HCEC 1CT (cell line): ENCODE data around the gene OBP2A.

Experiments
- DNase-seq: peaks from one replicate; pipeline ENCODE4 v3.0.0-alpha.2; 2017

The OBP2A gene

DNA sequence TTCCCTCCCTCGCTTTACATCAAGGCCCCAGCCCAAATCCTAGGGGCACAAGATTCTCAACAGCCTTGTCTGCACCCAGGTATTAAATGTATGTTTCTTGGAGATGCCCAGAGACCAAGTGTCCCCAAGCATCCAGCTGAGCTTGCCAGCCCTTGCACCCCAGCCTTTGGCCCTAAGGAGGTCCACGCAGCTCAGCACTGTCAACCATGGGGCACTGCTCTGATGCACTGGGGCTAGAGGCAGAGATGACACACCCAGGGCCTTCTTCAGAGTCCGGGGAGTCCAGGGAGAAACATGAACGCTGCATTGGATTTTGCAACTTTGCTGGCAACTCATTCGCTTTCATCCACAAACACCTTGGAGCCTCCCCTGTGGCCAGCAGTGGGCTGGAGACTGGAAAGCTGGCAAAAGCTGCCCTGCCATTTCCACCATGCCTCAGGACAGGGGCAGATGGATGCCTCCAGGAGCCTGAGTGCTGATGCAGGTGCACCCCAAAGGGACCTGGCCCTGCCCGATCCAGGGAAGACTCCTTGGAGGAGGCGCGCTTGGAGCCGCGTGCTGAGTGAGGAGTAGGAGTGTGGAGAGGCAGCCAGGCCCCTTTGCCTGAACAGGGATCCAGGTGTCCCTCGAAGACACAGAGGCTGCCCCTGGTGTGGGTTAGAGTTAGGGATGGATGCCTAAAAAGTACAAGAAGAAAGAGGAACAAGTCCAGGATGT lies 34.9 kb downstream of the OBP2A start:
- DNase-seq = no peak

DNA sequence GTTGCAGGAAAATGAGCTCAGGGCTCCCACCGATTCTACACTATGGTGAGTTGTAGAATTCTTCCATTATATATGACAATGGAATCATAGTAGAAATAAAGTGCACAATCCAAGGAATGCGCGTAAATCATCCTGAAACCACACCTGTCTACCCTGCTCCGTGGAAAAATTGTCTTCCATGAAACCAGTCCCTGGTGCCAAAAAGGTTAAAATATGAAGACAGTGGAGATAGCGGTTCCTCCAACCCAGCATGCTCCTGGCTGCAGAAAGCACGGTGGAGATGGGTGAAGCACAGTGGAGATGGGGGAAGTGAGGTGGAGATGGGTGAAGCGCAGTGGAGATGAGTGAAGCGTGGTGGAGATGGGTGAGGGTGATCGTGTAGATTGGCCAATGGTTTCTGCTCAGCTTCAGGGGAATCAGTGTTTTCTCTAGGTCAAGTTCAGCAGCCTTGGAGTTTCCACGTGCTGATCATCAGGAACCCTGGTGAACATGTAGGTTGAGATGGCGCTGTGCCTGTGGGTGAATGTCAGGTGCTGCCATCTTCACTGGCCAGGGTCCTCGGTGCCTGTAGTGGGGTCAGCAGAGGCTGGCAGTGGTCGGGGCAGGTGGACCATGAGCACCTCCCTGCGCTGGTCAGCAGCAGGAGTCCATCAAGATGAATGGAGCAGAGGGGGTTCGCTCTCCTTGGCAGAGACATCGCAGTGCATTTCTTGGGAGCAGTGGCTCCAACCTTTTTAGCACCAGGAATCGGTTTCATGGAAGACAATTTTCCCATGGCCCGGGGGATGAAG lies 35.9 kb downstream of the OBP2A start:
- no peak for DNase-seq

DNA sequence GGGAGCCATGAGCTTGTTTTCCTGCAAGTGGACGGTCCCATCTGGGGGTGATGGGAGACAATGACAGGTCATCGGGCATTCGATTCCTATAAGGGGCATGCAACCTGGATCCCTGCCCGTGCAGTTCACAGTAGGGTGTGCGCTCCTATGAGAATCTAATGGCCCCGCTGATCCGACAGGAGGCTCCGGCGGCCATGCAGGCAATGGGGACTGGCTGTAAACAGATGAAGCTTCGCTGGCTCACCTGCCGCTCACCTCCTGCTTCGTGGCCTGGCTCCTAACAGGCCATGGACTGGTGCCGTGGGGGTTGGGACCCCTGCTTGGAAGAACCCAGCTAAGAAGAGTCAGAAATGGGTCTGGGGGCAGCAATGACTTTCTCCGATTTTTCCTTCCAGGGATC lies 36.6 kb downstream of the OBP2A start:
- no peak for DNase-seq

DNA sequence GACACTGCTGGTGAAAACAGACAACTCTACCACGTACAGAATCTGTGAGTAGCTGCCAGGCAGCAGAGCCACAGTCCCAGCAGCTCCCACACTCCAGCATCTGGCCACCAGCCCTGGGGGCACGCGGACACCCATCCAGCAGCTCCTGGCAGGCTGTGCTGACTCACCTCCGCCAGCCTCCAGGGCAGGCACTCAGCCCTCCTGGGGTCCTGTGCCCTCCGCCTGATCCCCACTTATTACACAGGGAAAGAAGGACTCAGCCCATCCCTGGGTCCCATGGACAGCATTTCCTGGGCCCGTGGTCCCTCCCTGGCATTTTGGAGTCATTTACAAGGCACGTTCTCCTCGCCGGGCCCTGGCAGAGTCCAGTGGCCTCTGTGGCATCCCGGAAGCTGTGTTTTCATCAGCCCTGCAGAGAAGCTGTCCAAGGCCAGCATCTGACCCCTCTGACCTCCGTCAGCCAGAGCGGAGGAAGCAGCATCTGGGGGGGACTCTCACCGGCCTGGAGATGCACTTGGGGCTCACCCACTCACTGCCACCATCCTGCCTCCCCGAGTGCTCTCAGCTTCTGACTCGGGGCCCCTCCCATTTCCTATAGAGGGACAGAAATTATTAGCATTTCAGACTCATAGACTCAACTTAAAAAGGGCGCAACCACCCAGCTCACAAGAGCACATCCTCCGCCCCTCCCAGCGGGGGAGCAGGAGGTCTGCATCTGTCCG lies 37.2 kb downstream of the OBP2A start:
- no peak for DNase-seq

DNA sequence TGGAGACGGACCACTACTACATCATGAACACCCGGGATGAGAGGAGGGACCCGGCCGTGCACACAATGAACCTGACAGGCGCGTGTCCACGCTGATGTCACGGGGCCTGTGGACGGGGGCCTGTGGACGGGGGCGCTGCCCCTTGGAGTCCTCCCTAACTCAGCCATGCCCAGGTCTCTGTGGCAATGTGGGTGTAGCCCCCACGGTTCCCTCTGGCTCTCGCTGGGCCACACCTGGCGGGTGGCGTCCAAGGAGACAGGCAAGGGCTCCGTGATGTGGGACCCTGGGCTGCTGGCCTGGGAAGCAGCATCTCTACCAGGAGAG lies 37.7 kb downstream of the OBP2A start:
- no peak for DNase-seq

DNA sequence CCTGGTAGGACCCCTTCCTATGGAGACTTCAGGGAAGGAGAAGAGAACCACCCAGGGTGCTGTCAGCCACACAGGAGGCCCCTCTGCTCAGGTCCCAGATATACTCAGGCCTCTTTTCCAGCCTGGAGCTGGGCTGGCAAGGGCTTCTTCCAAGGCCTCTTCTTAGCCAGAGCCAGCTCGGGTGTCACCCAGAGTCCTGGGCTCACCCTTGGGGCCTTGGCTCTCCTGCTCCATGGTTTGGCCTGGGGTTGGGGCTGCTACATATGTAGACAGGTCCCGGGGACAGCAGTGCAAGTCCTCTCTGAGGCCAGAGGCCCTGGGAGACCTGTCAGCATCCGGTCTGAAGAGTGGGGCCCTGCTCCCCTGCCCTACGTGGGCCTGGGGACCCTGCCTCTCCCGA lies 38.4 kb downstream of the OBP2A start:
- DNase-seq = no peak

DNA sequence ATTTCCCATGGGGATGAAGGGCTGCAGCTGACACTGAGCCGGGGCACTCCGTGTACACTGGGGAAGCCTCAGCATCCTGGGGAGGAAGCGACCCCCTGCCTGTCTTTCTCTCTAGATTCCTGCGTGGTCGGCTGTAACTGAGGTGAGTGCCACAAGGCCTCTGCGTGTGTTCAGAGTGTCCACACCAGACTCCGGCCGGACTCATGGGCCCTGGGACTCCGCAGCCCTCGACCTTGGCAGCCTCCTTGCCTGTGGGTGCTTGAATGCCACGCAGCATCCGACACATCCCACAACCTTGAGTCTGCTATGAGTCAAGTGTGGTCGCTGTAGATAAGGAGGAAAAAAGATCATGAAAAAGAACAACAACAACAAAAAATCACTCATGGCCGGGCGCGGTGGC lies 39.0 kb downstream of the OBP2A start:
- no peak for DNase-seq

DNA sequence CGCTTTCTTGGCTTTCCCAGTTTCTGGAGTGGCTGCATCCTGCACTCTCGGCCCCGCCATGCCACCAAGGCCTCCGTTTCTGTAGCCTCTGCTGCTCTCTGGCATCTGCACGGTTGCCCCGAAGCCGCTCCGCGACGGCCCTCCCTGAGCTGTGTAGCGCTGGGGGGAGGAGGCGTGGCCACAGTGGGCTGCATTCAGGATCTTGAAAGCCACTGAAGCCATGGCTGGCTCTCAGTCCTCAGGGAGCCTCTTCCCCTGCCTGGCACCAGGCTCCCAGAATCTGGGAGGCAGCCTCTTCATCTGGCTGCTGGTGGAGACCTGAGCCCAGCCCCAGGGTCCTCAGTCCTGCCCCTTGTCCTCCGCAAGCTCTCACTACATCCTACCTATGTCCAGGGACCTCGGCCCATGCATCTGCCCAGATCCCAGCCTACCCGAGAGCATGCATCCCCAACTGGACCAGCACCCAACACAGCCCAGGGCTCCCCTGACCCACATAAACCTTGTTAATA lies 40.7 kb downstream of the OBP2A start:
- no peak for DNase-seq

DNA sequence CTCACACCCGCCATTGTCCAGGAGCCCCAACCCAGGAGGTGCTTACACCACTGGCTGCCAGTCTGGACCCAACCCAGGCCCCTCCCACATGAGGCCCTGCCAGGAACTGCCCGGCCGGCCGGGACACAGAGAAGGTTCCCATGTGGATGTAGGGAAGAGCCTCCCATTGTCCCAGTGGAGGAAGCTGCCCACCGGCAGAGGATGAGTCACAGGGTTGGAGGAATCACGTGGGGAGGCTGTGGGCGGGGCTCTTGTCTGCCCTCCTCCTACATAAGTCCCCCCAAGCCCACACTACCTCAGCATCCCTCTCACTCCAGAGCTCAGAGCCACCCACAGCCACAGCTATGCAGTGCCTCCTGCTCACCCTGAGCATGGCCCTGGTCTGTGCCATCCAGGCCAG lies 41.7 kb downstream of the OBP2A start:
- DNase-seq = no peak

DNA sequence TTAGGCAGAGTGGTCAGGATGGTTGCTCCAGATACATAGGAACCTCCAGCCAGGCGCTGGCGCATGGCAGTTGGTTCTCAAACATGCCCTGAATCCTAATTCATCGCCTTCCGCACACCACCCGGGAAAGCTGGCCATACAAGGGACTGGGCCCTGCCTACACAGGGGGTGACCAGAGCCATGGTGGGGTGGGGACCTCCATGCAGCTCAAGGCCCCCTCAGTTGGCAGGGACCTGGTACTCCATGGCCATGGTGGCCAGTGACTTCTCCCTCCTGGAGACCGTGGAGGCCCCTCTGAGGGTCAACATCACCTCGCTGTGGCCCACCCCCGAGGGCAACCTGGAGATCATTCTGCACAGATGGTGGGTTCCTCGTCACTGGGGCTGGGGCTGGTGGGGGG lies 42.4 kb downstream of the OBP2A start:
- DNase-seq = no peak

DNA sequence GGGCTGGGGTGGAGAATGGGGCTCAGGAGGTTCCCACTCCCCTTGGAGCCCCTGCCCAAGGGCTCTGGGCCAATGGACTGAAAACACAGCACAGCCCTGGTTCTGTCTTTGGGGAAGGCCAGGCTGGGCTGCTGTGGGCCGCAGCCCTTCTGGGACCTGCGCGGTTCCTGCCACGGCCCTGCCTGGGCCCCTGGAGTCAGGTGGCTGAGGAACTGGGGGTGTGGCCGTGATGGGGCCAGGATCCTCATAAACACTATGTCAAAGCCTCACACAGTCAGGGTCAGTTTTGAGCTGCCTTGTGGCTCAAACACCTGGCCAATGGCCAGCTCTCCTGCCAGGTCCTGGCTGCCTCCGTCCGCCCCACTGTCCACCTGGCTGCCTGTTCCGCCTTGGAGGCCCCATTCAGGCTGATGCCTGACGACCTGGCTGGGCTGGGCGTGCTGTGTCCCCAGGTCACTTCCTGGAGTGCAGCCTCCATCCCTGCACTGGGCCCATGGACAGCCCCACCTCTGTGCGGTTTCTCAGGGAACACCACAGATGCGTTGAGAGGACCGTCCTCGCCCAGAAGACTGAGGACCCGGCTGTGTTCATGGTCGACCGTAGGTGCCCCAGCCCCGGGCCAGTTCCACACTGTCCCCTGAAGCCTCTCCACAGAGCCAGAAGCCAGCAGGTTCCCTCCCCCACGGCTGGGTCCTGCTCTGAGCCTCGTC lies 43.1 kb downstream of the OBP2A start:
- DNase-seq = no peak

DNA sequence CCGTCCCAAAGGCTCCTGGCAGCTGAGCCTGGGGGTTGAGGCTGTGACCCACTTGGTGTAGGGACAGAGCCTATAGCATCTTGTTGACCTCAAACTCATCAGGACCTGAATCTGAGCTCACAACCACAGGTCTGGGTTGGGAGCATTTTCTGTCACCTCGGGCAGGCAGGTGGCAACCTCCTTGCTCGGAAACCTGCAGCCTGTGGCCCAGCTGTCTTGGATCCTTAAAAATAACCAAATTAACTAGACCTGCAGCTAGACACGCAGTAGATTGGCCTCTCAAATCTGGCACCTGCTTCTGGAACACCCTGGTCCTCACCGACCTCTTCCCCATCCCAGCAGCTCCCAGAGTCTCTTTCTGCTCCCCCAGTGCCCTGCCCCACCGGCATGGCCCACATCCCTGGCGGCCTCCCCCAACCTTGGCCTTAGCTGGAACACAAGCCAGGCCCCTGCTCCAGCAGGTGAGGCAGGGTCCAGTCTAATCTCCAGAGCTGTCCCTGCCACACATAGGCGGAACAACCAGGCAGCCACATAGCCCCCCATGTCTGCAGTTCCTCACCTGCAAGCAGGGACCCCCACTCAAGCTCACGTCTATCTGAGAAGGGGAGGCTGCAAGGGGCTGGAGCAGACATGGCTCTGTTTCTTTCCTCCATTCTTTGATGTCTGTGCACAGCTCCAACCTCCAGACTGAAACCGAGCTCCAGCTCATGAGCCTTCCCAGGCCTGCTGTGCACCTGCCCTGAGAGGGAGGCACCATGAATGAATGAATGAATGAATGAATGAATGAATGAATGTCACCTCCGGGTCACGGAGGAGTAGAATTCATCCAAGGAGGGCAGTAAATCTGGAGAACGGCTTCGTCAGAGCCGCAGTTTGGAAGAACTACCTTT lies 43.9 kb downstream of the OBP2A start:
- DNase-seq = no peak

DNA sequence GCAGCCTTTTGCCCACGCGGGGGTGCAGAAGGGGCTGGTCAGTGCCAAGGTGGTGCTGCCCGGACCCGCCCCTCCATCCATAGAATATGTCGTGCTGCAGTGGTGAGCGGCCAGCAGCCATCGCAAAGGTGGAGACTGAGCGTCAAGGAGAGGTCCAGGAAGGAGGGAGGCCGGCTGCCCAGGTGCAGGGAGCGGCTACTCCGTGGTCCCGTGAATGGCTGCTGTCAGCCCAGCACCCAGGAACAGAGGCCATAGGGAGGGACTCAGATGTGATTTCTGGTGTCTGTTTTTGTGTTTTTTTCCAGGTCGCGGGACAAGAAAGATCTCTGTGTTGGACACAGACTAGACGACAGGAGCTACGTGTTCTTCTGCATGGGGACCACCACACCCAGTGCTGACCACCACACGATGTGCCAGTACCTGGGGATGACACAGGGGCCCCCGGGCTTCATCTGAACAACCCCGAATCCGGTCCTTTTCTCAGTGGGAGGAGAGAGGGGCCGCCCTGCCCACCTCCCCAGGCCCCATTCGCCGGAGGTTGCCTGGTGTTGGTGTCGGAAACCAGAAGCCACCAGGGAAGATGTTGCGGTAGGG lies 44.7 kb downstream of the OBP2A start:
- no peak for DNase-seq

DNA sequence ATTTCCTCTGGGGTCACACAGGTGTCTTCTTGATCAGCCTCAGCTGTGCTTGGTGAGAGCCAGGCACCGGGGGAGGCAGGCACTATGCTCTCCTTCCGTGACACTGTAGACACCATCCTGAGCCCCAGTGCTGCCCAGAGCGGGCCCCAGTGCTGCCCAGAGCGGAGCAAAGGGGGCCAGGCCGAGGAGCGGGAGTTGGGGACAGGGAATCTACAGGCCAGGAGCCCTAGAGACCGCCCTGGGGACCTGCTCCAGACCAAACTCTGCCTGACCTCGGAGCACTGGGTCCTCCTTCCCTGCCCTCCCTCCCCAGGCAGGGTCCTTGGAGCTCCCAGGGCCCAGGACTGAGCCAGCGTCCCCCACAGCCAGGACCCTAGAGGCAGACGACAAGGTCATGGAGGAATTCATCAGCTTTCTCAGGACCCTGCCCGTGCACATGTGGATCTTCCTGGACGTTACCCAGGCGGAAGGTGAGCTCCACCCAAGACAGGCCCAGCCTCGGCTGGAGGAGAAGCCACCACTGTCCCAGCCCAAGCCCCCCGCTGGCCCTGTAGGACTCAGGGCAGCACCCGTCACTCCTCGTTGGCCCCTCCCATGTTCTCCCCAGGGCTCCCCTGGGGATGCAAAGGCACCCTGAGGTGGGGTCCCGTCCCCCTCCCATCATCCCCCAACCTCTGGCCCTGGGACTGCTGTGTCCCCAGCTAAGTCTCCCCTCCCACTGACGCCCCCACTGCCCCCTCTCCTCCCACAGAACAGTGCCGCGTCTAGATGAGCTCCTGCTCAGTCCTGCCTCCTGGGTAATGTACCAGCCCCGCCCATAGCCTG lies 45.8 kb downstream of the OBP2A start:
- no peak for DNase-seq

DNA sequence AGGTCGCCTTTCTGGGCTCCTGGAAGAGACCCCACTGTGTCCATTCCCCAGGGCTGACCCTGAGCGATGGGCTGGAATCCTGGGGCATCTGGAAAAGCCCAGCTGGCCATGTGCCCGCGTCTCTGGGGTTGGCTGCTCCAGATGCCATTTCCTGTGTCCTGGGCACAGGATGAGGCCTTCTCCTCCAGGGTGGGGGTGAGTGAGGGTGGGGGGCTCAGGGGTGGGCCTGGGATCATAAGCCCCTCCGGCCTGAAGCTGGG lies 46.3 kb downstream of the OBP2A start:
- DNase-seq = no peak

DNA sequence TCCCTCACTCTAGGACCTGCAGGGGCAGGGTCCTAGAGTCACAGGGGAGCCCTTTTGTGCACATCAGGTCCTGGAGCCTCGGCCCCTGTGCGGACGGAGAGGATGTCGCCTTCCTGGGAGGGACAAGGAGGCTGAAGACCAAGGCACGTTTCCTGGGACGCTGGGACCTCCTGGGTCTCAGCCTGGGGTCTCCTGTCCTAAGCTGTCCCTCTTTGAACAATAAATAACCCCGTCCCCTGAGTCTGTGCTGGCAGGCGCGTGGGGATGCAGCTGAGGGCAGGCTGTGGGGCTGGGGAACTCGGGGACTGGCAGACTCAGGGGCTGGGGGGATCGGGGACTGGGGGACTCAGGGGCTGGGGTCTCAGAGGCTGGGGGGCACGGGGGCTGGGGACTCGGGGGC lies 46.7 kb downstream of the OBP2A start:
- no peak for DNase-seq

DNA sequence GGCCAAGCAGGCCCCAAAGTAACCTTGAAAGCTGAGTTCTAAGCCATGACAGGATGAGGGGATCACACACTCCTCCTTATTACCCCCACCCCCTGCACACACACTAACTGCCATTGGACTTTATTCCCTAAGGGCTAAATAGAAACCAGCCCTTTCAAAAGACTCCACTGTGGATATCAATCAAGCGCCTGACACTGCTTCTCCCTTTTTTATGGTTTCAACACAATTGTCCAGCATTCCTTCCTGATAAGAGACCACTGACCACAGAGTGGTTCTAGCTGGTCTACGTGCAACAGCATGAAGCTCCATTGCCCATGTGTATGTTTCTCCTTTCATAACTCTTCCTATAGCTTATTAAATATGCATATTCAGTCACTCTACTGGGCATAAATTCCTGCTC lies 50.3 kb downstream of the OBP2A start:
- DNase-seq = no peak
